ENCODE data around the gene PLA2G2C. TPM values are rescaled to one million over a fixed set of nuclear protein-coding genes. Genes with fewer than 3 reads are reported as not detected.

Gene PLA2G2C
- total RNA-seq, 1 experiment from 2014 or later = not detected

DNA sequence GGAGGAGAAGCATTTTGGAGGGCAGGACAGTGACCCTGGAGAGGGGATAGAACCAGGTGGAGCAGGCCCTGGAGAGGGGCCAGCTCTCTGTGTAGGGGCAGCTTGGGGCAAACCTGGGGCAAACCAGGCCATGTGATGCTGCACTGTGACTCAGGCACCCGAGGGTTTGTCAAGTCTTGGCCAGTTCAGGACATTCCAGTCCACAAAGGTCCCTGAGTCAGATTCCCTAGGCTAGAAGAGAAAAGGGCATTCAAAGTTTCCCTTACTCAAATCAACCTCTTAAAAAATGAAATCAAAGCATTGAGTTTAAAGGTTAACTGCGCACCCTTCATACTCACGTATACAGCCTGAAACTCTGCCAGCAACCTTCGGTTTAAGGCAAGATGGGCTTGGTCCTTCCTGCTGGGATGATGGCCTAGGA is 25.2 kb upstream of the PLA2G2C start:
- ChIA-PET CTCF (interaction anchor here (1.1 kb wide), 1 partner anchor 283 kb away, joined by 3 read pairs; no protein-coding TSS in a partner anchor), POLR2A (ENCODE audit: low non-redundant PET) (no interaction called here)

DNA sequence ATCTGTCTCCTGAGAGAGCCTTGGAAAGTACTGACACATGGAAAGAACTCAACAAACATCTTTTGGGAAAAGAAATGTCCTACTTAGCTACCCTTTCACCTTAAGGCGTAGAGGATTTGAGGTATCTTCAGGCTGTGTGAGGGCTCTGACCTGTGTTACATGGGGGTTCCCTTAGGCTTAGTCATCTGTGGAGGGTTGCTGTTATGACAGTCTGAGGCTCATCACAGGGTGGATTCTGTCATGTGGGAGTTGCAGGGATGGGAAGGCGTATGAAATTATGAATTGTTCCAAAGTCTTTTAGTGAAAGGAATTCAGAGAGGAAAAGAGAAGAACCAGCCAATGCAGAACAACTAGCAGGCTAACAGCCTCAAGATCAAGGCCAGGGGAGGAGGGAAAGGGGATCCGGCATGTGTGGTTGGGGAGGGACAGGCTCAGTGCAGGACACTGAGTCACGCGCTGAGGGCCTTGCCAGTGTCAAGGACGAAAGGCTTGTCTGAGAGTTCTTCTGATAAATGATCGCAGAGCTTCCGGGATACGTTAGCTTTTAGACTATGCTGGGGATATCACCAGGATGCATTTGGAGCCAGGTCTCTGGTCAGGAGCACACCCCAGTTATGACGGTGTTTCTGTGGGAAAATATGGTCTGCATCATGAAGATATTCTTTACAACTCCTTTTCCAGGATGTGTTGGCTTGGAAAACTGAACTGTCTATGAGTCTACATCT is 24.6 kb upstream of the PLA2G2C start:
- Histone ChIP-seq H3K36me3 (ENCODE audit: insufficient read depth, low read length, poor library complexity, severe bottlenecking) (no peaks in the 10 kb centered on the region), H3K4me1 (ENCODE audit: insufficient read depth, low read length, poor library complexity, severe bottlenecking) (no peaks in the 10 kb centered on the region), H3K9me3 (ENCODE audit: low read depth, low read length, poor library complexity, severe bottlenecking) (no peaks in the 10 kb centered on the region), H3K27ac (ENCODE audit: low read depth, low read length, poor library complexity, severe bottlenecking) (no peak overlapping the region), H3K4me3 (ENCODE audit: low read depth, low read length, poor library complexity, severe bottlenecking) (no peak overlapping the region), H3K27me3 (replicated peaks; ENCODE audit: insufficient read depth, low read depth, low read length, poor library complexity) (peaks cover 47% of the 10 kb centered on the region)
- DNase-seq (ENCODE audit: low spot score) = no peak
- ChIA-PET CTCF (interaction anchor here (0.6 to 0.7 kb wide), 2 partner anchors 14 to 217 kb away, joined by 3 read pairs; no protein-coding TSS in a partner anchor), POLR2A (ENCODE audit: low non-redundant PET) (interaction anchor here (0.6 kb wide), 1 partner anchor 388 kb away, joined by 4 read pairs; no protein-coding TSS in a partner anchor)
- intact Hi-C loops (cut with micrococcal nuclease; ENCODE audit: unreplicated experiment) = no loop called here
- BruUV-seq (replicated peaks) = no TSS peak
- no peak for TF ChIP-seq EZH2 (IDR thresholded peaks at IDR 0.05; ENCODE audit: borderline replicate concordance, low read depth, low read length, poor library complexity, severe bottlenecking)
- TF ChIP-seq, protein P1, sequence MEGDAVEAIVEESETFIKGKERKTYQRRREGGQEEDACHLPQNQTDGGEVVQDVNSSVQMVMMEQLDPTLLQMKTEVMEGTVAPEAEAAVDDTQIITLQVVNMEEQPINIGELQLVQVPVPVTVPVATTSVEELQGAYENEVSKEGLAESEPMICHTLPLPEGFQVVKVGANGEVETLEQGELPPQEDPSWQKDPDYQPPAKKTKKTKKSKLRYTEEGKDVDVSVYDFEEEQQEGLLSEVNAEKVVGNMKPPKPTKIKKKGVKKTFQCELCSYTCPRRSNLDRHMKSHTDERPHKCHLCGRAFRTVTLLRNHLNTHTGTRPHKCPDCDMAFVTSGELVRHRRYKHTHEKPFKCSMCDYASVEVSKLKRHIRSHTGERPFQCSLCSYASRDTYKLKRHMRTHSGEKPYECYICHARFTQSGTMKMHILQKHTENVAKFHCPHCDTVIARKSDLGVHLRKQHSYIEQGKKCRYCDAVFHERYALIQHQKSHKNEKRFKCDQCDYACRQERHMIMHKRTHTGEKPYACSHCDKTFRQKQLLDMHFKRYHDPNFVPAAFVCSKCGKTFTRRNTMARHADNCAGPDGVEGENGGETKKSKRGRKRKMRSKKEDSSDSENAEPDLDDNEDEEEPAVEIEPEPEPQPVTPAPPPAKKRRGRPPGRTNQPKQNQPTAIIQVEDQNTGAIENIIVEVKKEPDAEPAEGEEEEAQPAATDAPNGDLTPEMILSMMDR (conservative IDR thresholded peaks at IDR 0.05; ENCODE audit: low read depth, low read length) = no peak

More for the DNA sequence above, 25.2 kb upstream of the PLA2G2C start:
- BruUV-seq (replicated peaks) = no TSS peak
- Histone ChIP-seq H3K9me3 (ENCODE audit: low read depth, low read length, poor library complexity, severe bottlenecking) (no peaks in the 10 kb centered on the region), H3K36me3 (ENCODE audit: insufficient read depth, low read length, poor library complexity, severe bottlenecking) (no peaks in the 10 kb centered on the region), H3K4me1 (ENCODE audit: insufficient read depth, low read length, poor library complexity, severe bottlenecking) (no peaks in the 10 kb centered on the region), H3K27ac (ENCODE audit: low read depth, low read length, poor library complexity, severe bottlenecking) (no peak overlapping the region), H3K4me3 (ENCODE audit: low read depth, low read length, poor library complexity, severe bottlenecking) (no peak overlapping the region), H3K27me3 (replicated peaks; ENCODE audit: insufficient read depth, low read depth, low read length, poor library complexity) (peaks cover 48% of the 10 kb centered on the region)
- intact Hi-C loops (cut with micrococcal nuclease; ENCODE audit: unreplicated experiment) = no loop called here
- no peak for TF ChIP-seq EZH2 (IDR thresholded peaks at IDR 0.05; ENCODE audit: borderline replicate concordance, low read depth, low read length, poor library complexity, severe bottlenecking)
- TF ChIP-seq, protein P1 (conservative IDR thresholded peaks at IDR 0.05; ENCODE audit: low read depth, low read length) = no peak
- no peak for DNase-seq (ENCODE audit: low spot score)

DNA sequence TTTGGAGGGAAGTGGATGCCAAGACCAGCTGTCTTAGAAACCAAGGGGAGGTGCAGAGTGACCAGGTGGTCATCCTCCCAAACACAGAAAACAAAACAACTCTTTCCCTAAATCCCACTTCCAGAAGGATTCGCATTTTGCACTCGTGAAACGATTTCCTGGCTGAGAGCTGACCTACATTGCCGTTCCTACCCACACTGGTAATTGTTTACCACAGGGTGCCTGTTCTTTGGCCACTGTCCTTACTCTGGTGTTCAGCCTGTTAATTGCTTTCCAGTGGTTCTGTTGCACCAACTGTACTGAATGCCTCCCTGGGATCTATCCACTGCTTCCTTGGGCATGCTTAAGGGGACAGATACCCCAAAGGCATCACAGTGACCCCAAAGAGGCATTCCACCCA is 23.2 kb upstream of the PLA2G2C start:
- Histone ChIP-seq H3K4me1 (ENCODE audit: insufficient read depth, low read length, poor library complexity, severe bottlenecking) (no peaks in the 10 kb centered on the region), H3K27ac (ENCODE audit: low read depth, low read length, poor library complexity, severe bottlenecking) (no peak overlapping the region), H3K36me3 (ENCODE audit: insufficient read depth, low read length, poor library complexity, severe bottlenecking) (no peaks in the 10 kb centered on the region), H3K27me3 (replicated peaks; ENCODE audit: insufficient read depth, low read depth, low read length, poor library complexity) (peaks cover 32% of the 10 kb centered on the region), H3K4me3 (ENCODE audit: low read depth, low read length, poor library complexity, severe bottlenecking) (no peak overlapping the region), H3K9me3 (ENCODE audit: low read depth, low read length, poor library complexity, severe bottlenecking) (no peaks in the 10 kb centered on the region)
- intact Hi-C loops (cut with micrococcal nuclease; ENCODE audit: unreplicated experiment) = no loop called here
- no TSS peak for BruUV-seq (replicated peaks)
- ChIA-PET POLR2A (ENCODE audit: low non-redundant PET) (no interaction called here), CTCF (no interaction called here)
- TF ChIP-seq, protein P1 (conservative IDR thresholded peaks at IDR 0.05; ENCODE audit: low read depth, low read length) = no peak
- TF ChIP-seq EZH2 (IDR thresholded peaks at IDR 0.05; ENCODE audit: borderline replicate concordance, low read depth, low read length, poor library complexity, severe bottlenecking) = no peak
- DNase-seq (ENCODE audit: low spot score) = no peak
